IMR-90 (cell line): ENCODE results near the gene ZNF565. TPM values are rescaled to one million over a fixed set of nuclear protein-coding genes. Genes with fewer than 3 reads are reported as not detected.

Experiments
- ATAC-seq: fragments of 200-7000 bp; cut with Tn5 transposase; 2 replicates; pipeline ENCODE4 v1.9.1; 2020; ENCODE audit warnings: low read depth, mild to moderate bottlenecking, moderate library complexity
- BruUV-seq: library from RNA; stranded (reverse); fragments of 400-500 nt; replicated peaks from 2 replicates; lab custom pipeline; 2021; lab: Mats Ljungman, UMichigan
- CTCF ChIA-PET: fragments of 300-600 bp; formaldehyde crosslinking; extraction: SDS; loops from one replicate; lab custom pipeline; 2021; ENCODE audit warnings: antibody characterized with exemption; lab: Yijun Ruan, JAX
- POLR2A ChIA-PET: fragments of 300-600 bp; sonication (Branson Sonifier 250); formaldehyde crosslinking; loops from one replicate; lab custom pipeline; 2022; ENCODE audit warnings: antibody characterized with exemption; ENCODE audit not compliant: unreplicated experiment; lab: Charles Lee
- DNase-seq: peaks from one replicate; pipeline ENCODE4 v3.0.0; 2013
- H2AFZ ChIP-seq: replicated peaks from 2 replicates; pipeline ENCODE3; 2013; ENCODE audit warnings: low read length, mild to moderate bottlenecking; ENCODE audit not compliant: poor library complexity
- H2AK5ac ChIP-seq: 2 replicates; pipeline ENCODE4 v1.6.1; 2013; ENCODE audit warnings: low read depth, low read length, inconsistent platforms
- H2AK9ac ChIP-seq: replicated peaks from 2 replicates; pipeline ENCODE3; 2013; ENCODE audit warnings: mild to moderate bottlenecking, low read depth, low read length, moderate library complexity; ENCODE audit not compliant: poor library complexity
- H2BK120ac ChIP-seq: 2 replicates; pipeline ENCODE4 v1.6.1; 2013; ENCODE audit warnings: low read depth, low read length, inconsistent platforms
- H2BK15ac ChIP-seq: 3 replicates; pipeline ENCODE4 v1.6.1; 2013; ENCODE audit warnings: low read depth, low read length, inconsistent platforms
- H2BK20ac ChIP-seq: 2 replicates; pipeline ENCODE4 v1.6.1; 2013; ENCODE audit warnings: low read depth, mild to moderate bottlenecking, inconsistent platforms, low read length, moderate library complexity
- H2BK5ac ChIP-seq: 2 replicates; pipeline ENCODE4 v1.6.1; 2013; ENCODE audit warnings: mild to moderate bottlenecking, low read depth, low read length, inconsistent platforms; ENCODE audit not compliant: poor library complexity, severe bottlenecking
- H3K14ac ChIP-seq: replicated peaks from 2 replicates; pipeline ENCODE4 v1.6.1; 2013; ENCODE audit warnings: low read depth, low read length, inconsistent platforms
- H3K18ac ChIP-seq: 2 replicates; pipeline ENCODE4 v1.6.1; 2013; ENCODE audit warnings: low read depth, low read length, control low read depth
- H3K23ac ChIP-seq: 2 replicates; pipeline ENCODE4 v1.6.1; 2013; ENCODE audit warnings: low read depth, low read length, inconsistent platforms
- H3K27ac ChIP-seq: 2 replicates; pipeline ENCODE4 v1.5.1; 2013; ENCODE audit warnings: mild to moderate bottlenecking, control low read depth, low read length; ENCODE audit not compliant: insufficient read depth
- H3K27me3 ChIP-seq: 2 replicates; pipeline ENCODE4 v1.6.1; 2013; ENCODE audit warnings: low read length; ENCODE audit not compliant: control insufficient read depth, insufficient read depth
- H3K36me3 ChIP-seq: 2 replicates; pipeline ENCODE4 v1.6.1; 2013; ENCODE audit warnings: low read length, mixed read lengths; ENCODE audit not compliant: control insufficient read depth, insufficient read depth
- H3K4ac ChIP-seq: 2 replicates; pipeline ENCODE4 v1.6.1; 2013; ENCODE audit warnings: low read depth, low read length, inconsistent platforms
- H3K4me1 ChIP-seq: 2 replicates; pipeline ENCODE4 v1.6.1; 2013; ENCODE audit warnings: low read length, mixed read lengths; ENCODE audit not compliant: control insufficient read depth, insufficient read depth
- H3K4me2 ChIP-seq: 2 replicates; pipeline ENCODE4 v1.6.1; 2013; ENCODE audit warnings: low read depth, mild to moderate bottlenecking, control low read depth, low read length, moderate library complexity
- H3K4me3 ChIP-seq: 2 replicates; pipeline ENCODE4 v1.5.1; 2013; ENCODE audit warnings: low read depth, mild to moderate bottlenecking, control low read depth, low read length, moderate library complexity; ENCODE audit not compliant: insufficient read depth
- H3K56ac ChIP-seq: 2 replicates; pipeline ENCODE4 v1.6.1; 2013; ENCODE audit warnings: low read length, inconsistent platforms; ENCODE audit not compliant: insufficient read depth; ENCODE audit errors: extremely low read depth
- H3K79me1 ChIP-seq, 2 experiments: 2 replicates each; pipeline ENCODE4 v1.6.1; 2013; ENCODE audit warnings: low read length in 2 of 2, inconsistent platforms in 1 of 2, low read depth in 1 of 2
- H3K9ac ChIP-seq: 2 replicates; pipeline ENCODE4 v1.6.1; 2013; ENCODE audit warnings: low read depth, low read length, control low read depth
- H3K9me1 ChIP-seq: 2 replicates; pipeline ENCODE4 v1.6.1; 2013; ENCODE audit warnings: low read length, inconsistent platforms; ENCODE audit not compliant: insufficient read depth
- H3K9me3 ChIP-seq: 2 replicates; pipeline ENCODE4 v1.6.1; 2013; ENCODE audit warnings: low read length; ENCODE audit not compliant: control insufficient read depth, insufficient read depth
- H4K20me1 ChIP-seq: 2 replicates; pipeline ENCODE4 v1.6.1; 2013; ENCODE audit warnings: low read length, inconsistent platforms; ENCODE audit not compliant: insufficient read depth
- H4K5ac ChIP-seq: 2 replicates; pipeline ENCODE4 v1.6.1; 2013; ENCODE audit warnings: mild to moderate bottlenecking, low read depth, low read length, control low read depth
- H4K8ac ChIP-seq, 2 experiments: 2 replicates each; pipeline ENCODE4 v1.6.1; 2013; ENCODE audit warnings: low read depth in 2 of 2, low read length in 2 of 2, control low read depth in 1 of 2, inconsistent platforms in 1 of 2
- H4K91ac ChIP-seq: 2 replicates; pipeline ENCODE4 v1.6.1; 2013; ENCODE audit warnings: low read depth, low read length, inconsistent platforms; ENCODE audit not compliant: insufficient read depth
- BHLHE40 ChIP-seq: fragments of 150-350 bp; IDR thresholded peaks from 2 replicates; pipeline ENCODE4 v1.6.1; 2016; ENCODE audit warnings: mild to moderate bottlenecking, low read depth, low read length
- CEBPB ChIP-seq: IDR thresholded peaks from 2 replicates; pipeline ENCODE4 v1.6.1; 2012; ENCODE audit warnings: low read depth, low read length, improper control_type of control experiment
- CHD1 ChIP-seq: IDR thresholded peaks from 2 replicates; pipeline ENCODE4 v1.6.1; 2012; ENCODE audit warnings: low read depth, low read length, improper control_type of control experiment
- FOS ChIP-seq: fragments of 150-350 bp; IDR thresholded peaks from 2 replicates; pipeline ENCODE4 v1.6.1; 2016; ENCODE audit warnings: low read depth, low read length
- MXI1 ChIP-seq: IDR thresholded peaks from 2 replicates; pipeline ENCODE4 v1.6.1; 2012; ENCODE audit warnings: low read depth, mild to moderate bottlenecking, low read length, moderate library complexity, borderline replicate concordance
- NFE2L2 ChIP-seq: fragments of 150-350 bp; IDR thresholded peaks from 2 replicates; pipeline ENCODE4 v1.6.1; 2016; ENCODE audit warnings: low read depth, mild to moderate bottlenecking, low read length
- POLR2A ChIP-seq: IDR thresholded peaks from 2 replicates; pipeline ENCODE4 v1.6.1; 2012; ENCODE audit warnings: mild to moderate bottlenecking, low read depth, low read length
- RCOR1 ChIP-seq: IDR thresholded peaks from 2 replicates; pipeline ENCODE4 v1.6.1; 2012; ENCODE audit warnings: mild to moderate bottlenecking, low read length, improper control_type of control experiment; ENCODE audit not compliant: insufficient replicate concordance
- SMC3 ChIP-seq: fragments of 150-350 bp; IDR thresholded peaks from 2 replicates; pipeline ENCODE4 v1.6.1; 2016; ENCODE audit warnings: low read depth, mild to moderate bottlenecking, antibody characterized with exemption, low read length, moderate library complexity
- WGBS, 2 experiments: methylation state at CpG; one replicate each; pipeline versions ENCODE4 v1.1.5 to v1.1.7; 2013; ENCODE audit warnings: missing lambda C conversion rate in 2 of 2; ENCODE audit not compliant: insufficient read length in 1 of 2; ENCODE audit errors: extremely low coverage in 2 of 2; 5-methylcytosine and 5-hydroxymethylcytosine counted together
- dilution Hi-C: fragments of 300-500 bp; cut with HindIII; formaldehyde crosslinking; loops from one replicate; pipeline ENCODE4 v1.14.3; 2018; ENCODE audit warnings: low sequenced_read_pairs; ENCODE audit not compliant: unreplicated experiment
- in situ Hi-C: fragments of 300-500 bp; cut with MboI; formaldehyde crosslinking; loops from 3 replicates; pipeline ENCODE4 v1.14.3; 2019; ENCODE audit warnings: low sequenced_read_pairs, inconsistent platforms, mixed read lengths
- intact Hi-C: fragments of 100-400 bp; cut with micrococcal nuclease; formaldehyde crosslinking; loops from 2 replicates; pipeline ENCODE4 v1.10.0; 2022
- polyA plus RNA-seq, 3 experiments: library from polyadenylated mRNA; depleted of rRNA; stranded (reverse); fragments of >200 nt; gene quantifications; 2 replicates each; pipeline ENCODE4 v1.2.3, GENCODE V29; 2012; ENCODE audit warnings: low replicate concordance in 1 of 3
- total RNA-seq: library from RNA; depleted of rRNA; stranded (reverse); fragments of >200 nt; gene quantifications from 2 replicates; pipeline ENCODE4 v1.2.3, GENCODE V29; 2012
- TF ChIP-seq, protein P1 (sequence below): fragments of 150-350 bp; IDR thresholded peaks from 2 replicates; pipeline ENCODE4 v1.6.1; 2017; ENCODE audit warnings: mild to moderate bottlenecking, antibody characterized with exemption, low read length, low read depth
- TF ChIP-seq, protein P2 (sequence below): fragments of 150-350 bp; IDR thresholded peaks from 2 replicates; pipeline ENCODE4 v1.6.1; 2016; ENCODE audit warnings: low read depth, mild to moderate bottlenecking, low read length, moderate library complexity, borderline replicate concordance

The ZNF565 gene
- total and polyA plus RNA-seq, 2 of the 4 experiments (the other 2 are of a cell fraction): 2.3 to 7.5 TPM

DNA sequence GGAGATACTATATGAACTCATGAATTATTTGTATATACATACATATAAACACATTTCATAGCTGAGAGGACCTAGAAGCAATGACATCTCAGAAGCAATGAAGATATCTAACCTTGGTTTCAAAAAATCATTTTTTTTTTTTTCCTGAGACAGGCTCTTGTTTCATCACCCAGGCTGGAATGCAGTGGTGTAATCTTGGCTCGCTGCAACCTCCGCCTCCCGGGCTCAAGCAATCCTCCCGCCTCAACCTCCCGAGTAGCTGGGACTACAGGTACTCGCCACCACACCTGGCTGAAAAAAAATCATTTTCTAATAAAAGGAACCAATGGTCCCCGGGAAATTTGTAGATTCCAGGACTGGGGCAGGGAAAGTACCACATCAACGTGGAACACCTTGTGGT, 4.0 kb downstream of the ZNF565 start:
- ChIA-PET CTCF (no interaction called here), POLR2A (no interaction called here)
- Histone ChIP-seq H3K9me3 (no peaks in the 10 kb centered on the region), H2BK15ac (no peak overlapping the region), H3K14ac (no peak overlapping the region), H4K8ac (no peak overlapping the region), H2AFZ (no peak overlapping the region), H3K79me1 (peaks cover 19 to 44% of the 10 kb centered on the region in 2 experiments), H3K23ac (no peak overlapping the region), H3K4me1 (peaks cover 2% of the 10 kb centered on the region), H2BK5ac (no peak overlapping the region), H3K18ac (no peak overlapping the region), H3K4me2 (no peak overlapping the region), H3K9me1 (peaks cover 5% of the 10 kb centered on the region), H2BK120ac (no peak overlapping the region), H3K27ac (no peak overlapping the region), H3K4ac (no peak overlapping the region), H4K5ac (no peak overlapping the region), H2BK20ac (no peak overlapping the region), H2AK5ac (no peak overlapping the region), H3K56ac (no peak overlapping the region), H3K36me3 (peaks cover 4% of the 10 kb centered on the region; the same call in 1 of the 2 replicates), H4K91ac (no peak overlapping the region), H3K27me3 (no peaks in the 10 kb centered on the region), H3K9ac (no peak overlapping the region), H3K4me3 (no peak overlapping the region), H2AK9ac (no peak overlapping the region), H4K20me1 (no peaks in the 10 kb centered on the region)
- TF ChIP-seq FOS: no peak
- TF ChIP-seq MXI1: no peak
- no peak for TF ChIP-seq SMC3
- TF ChIP-seq, protein P1, sequence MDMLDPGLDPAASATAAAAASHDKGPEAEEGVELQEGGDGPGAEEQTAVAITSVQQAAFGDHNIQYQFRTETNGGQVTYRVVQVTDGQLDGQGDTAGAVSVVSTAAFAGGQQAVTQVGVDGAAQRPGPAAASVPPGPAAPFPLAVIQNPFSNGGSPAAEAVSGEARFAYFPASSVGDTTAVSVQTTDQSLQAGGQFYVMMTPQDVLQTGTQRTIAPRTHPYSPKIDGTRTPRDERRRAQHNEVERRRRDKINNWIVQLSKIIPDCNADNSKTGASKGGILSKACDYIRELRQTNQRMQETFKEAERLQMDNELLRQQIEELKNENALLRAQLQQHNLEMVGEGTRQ: no peak
- no peak for TF ChIP-seq NFE2L2
- TF ChIP-seq CEBPB: no peak
- TF ChIP-seq, protein P2, sequence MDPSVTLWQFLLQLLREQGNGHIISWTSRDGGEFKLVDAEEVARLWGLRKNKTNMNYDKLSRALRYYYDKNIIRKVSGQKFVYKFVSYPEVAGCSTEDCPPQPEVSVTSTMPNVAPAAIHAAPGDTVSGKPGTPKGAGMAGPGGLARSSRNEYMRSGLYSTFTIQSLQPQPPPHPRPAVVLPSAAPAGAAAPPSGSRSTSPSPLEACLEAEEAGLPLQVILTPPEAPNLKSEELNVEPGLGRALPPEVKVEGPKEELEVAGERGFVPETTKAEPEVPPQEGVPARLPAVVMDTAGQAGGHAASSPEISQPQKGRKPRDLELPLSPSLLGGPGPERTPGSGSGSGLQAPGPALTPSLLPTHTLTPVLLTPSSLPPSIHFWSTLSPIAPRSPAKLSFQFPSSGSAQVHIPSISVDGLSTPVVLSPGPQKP: no peak
- TF ChIP-seq POLR2A: no peak
- TF ChIP-seq CHD1: no peak
- TF ChIP-seq RCOR1: no peak
- TF ChIP-seq BHLHE40: no peak
- ATAC-seq (no peak), DNase-seq (peak; percentile 10)
- no TSS peak for BruUV-seq
- dilution Hi-C loops (no loop called here), in situ Hi-C loops (loop anchor here (25.0 kb wide), 1 partner anchor 1002 kb away; the partner anchor contains the start of genes ZNF383 and ZNF585B), intact Hi-C loops (loop anchor here (5.0 kb wide), 1 partner anchor 277 kb away; the partner anchor contains the start of gene ZNF566)
- 100% methylated on average over 6 of the region's 8 CpGs; no CpG with 5 or more reads in 1 of the 2 experiments for WGBS, 2 experiments
